ENCODE measurements around the gene SERGEF.

The SERGEF gene

DNA sequence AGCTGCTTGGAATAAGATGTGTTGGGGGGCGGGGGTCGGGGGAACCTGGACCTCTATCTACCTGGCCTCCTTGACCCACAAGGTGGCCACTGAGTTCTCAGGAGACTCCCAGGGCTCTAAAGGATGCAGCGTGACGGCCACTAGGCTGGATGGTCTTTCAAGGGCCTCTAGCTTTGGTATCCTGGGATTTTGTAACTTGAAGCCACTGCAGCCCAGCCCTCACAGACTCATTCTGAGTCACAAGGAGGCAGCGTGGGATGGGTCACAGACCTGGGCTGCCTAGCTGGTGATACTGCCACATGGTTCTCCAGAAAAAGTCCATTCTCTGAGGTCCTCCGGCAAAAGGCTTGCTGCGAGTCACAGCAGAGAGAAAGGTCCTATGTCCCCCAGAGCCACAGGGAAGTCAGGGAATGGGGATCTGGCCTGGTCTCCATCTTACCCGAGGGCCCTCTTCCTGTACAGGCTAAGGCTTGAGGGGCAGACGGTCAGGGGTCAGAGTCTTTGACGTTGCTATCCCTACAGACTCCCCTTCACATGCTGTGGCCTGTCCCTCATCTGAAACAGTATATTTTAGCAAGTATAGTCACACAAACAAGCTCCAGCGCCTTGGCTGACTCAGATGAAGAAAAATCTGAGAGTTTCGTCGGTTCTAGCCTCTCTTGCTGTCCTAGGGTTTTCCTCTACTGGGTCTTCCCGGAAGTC, 225.9 kb downstream of the SERGEF start:
- no peak overlapping the region for H3K27ac ChIP-seq (ENCODE audit: low read depth in 2 of 2, low read length in 2 of 2)
- H3K9ac ChIP-seq (ENCODE audit: low read depth in 1 of 2, low read length in 2 of 2): no peak overlapping the region
- H3K4me1 ChIP-seq (ENCODE audit: control insufficient read depth in 2 of 2, insufficient read depth in 2 of 2, low read length in 2 of 2): no peaks in the 10 kb centered on the region
- H3K27me3 ChIP-seq (ENCODE audit: control insufficient read depth in 2 of 2, insufficient read depth in 2 of 2, low read length in 2 of 2): no peaks in the 10 kb centered on the region
- H3K4me3 ChIP-seq (ENCODE audit: low read length in 2 of 2): no peak overlapping the region
- H3K9me3 ChIP-seq (ENCODE audit: control insufficient read depth in 2 of 2, low read length in 2 of 2): no peaks in the 10 kb centered on the region
- peaks cover 0 to 4% of the 10 kb centered on the region in 2 donors for H3K36me3 ChIP-seq (ENCODE audit: control insufficient read depth in 2 of 2, insufficient read depth in 2 of 2, low read length in 2 of 2)

DNA sequence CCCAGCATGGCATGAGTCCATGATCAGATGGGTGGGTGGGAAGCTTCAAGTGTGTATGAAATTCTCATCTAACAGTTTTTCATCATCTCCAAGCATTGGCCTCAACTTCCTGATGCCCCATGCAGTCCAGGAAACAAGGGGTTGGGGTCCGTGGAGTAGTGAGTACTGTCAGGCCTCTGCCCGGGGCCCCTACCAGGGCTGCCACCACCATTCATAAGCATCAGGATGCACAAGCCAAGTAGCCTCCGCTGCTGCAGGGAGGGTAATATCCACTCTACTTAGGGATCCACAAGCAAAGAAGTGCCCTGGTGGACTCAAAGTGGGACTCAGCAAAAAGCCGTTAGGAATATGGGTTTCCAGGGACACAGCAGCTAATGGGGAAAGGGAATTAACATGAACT, 229.0 kb downstream of the SERGEF start:
- Histone ChIP-seq H3K27ac (ENCODE audit: low read depth in 2 of 2, low read length in 2 of 2) (no peak overlapping the region), H3K36me3 (ENCODE audit: control insufficient read depth in 2 of 2, insufficient read depth in 2 of 2, low read length in 2 of 2) (peaks cover 0 to 4% of the 10 kb centered on the region in 2 donors), H3K9ac (ENCODE audit: low read depth in 1 of 2, low read length in 2 of 2) (no peak overlapping the region), H3K4me1 (ENCODE audit: control insufficient read depth in 2 of 2, insufficient read depth in 2 of 2, low read length in 2 of 2) (no peaks in the 10 kb centered on the region), H3K9me3 (ENCODE audit: control insufficient read depth in 2 of 2, low read length in 2 of 2) (no peaks in the 10 kb centered on the region), H3K4me3 (ENCODE audit: low read length in 2 of 2) (no peak overlapping the region), H3K27me3 (ENCODE audit: control insufficient read depth in 2 of 2, insufficient read depth in 2 of 2, low read length in 2 of 2) (no peaks in the 10 kb centered on the region)

DNA sequence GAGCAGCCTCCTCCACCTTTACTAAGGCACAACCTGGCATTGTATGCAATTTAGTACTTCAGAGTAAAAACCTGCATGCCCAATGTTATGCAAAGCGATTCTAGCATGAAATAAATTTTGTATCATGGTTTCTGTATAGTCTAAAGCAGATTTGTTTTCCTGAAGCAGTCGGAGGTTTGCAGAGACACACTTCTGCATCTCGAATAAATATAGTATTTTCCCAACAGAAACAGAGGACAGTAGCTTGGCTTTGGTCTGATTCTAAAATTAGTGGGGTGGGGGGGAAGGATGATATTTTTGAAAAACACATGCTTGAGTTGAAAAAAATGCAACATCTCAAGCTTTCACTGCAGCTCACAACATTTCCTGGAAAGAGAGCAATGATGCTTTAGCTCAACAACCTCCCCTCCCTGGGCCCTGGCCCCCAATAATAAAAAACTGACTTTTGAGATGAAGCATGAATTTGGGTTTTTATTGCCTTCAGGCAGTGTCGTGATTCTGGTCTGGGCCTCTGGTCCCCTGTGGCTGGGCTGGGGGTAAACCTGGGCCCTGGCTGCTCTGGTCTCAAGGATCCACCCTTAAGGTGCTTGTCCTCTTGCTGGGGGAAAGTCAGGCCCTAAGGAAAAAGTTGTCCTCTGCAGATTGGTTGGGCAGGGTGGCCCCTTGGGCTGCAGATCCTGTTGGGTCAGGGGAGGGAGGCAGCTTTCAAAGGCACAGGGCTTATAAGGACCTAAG, 230.1 kb downstream of the SERGEF start:
- Histone ChIP-seq H3K27ac (ENCODE audit: low read depth in 2 of 2, low read length in 2 of 2) (no peak overlapping the region), H3K9ac (ENCODE audit: low read depth in 1 of 2, low read length in 2 of 2) (no peak overlapping the region), H3K27me3 (ENCODE audit: control insufficient read depth in 2 of 2, insufficient read depth in 2 of 2, low read length in 2 of 2) (no peaks in the 10 kb centered on the region), H3K9me3 (ENCODE audit: control insufficient read depth in 2 of 2, low read length in 2 of 2) (no peaks in the 10 kb centered on the region), H3K4me1 (ENCODE audit: control insufficient read depth in 2 of 2, insufficient read depth in 2 of 2, low read length in 2 of 2) (no peaks in the 10 kb centered on the region), H3K36me3 (ENCODE audit: control insufficient read depth in 2 of 2, insufficient read depth in 2 of 2, low read length in 2 of 2) (peaks cover 0 to 4% of the 10 kb centered on the region in 2 donors), H3K4me3 (ENCODE audit: low read length in 2 of 2) (no peak overlapping the region)

DNA sequence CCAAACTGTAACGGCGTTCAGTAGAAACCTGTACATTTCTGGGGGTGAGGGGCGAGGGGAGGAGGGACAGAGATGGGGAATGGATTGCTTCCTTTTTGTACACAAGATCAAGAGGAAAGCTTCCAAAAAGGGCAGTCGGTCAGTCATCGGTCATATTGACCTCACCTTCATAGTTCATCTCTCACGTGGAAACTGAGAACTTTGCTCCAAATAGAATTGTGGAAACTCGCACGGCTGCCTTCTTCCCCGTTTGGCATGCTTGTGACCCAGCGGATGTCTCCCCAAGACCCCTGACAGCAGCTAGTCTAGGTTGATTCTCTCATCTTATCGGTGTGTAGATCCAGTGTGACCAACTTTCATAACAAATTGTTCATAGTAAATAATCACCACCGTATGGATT, 230.7 kb downstream of the SERGEF start:
- Histone ChIP-seq H3K4me3 (ENCODE audit: low read length in 2 of 2) (no peak overlapping the region), H3K4me1 (ENCODE audit: control insufficient read depth in 2 of 2, insufficient read depth in 2 of 2, low read length in 2 of 2) (no peaks in the 10 kb centered on the region), H3K27ac (ENCODE audit: low read depth in 2 of 2, low read length in 2 of 2) (no peak overlapping the region), H3K36me3 (ENCODE audit: control insufficient read depth in 2 of 2, insufficient read depth in 2 of 2, low read length in 2 of 2) (peaks cover 0 to 1% of the 10 kb centered on the region in 2 donors), H3K27me3 (ENCODE audit: control insufficient read depth in 2 of 2, insufficient read depth in 2 of 2, low read length in 2 of 2) (no peaks in the 10 kb centered on the region), H3K9ac (ENCODE audit: low read depth in 1 of 2, low read length in 2 of 2) (no peak overlapping the region), H3K9me3 (ENCODE audit: control insufficient read depth in 2 of 2, low read length in 2 of 2) (no peaks in the 10 kb centered on the region)

DNA sequence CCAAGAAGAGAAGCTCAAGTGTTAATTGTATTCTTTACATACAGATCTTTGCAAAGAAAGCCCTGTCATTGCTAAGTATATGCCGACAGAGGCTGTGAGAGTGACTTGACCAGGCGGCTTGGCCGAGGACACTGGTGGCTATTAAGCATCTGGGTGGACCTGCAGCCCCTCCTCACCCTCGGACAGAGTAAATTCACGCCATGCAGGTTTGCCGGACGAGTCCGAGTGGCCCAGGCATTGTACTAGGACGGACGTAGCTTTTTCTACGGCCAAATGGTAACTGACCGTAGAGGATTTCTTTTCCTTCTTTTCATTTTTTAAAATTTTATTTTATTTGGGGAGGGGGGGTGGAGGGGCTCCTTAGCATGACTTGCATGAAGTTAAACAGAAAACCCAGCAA, 231.2 kb downstream of the SERGEF start:
- Histone ChIP-seq H3K4me1 (ENCODE audit: control insufficient read depth in 2 of 2, insufficient read depth in 2 of 2, low read length in 2 of 2) (no peaks in the 10 kb centered on the region), H3K4me3 (ENCODE audit: low read length in 2 of 2) (no peak overlapping the region), H3K9me3 (ENCODE audit: control insufficient read depth in 2 of 2, low read length in 2 of 2) (no peaks in the 10 kb centered on the region), H3K27ac (ENCODE audit: low read depth in 2 of 2, low read length in 2 of 2) (no peak overlapping the region), H3K36me3 (ENCODE audit: control insufficient read depth in 2 of 2, insufficient read depth in 2 of 2, low read length in 2 of 2) (no peaks in the 10 kb centered on the region), H3K27me3 (ENCODE audit: control insufficient read depth in 2 of 2, insufficient read depth in 2 of 2, low read length in 2 of 2) (no peaks in the 10 kb centered on the region), H3K9ac (ENCODE audit: low read depth in 1 of 2, low read length in 2 of 2) (no peak overlapping the region)

DNA sequence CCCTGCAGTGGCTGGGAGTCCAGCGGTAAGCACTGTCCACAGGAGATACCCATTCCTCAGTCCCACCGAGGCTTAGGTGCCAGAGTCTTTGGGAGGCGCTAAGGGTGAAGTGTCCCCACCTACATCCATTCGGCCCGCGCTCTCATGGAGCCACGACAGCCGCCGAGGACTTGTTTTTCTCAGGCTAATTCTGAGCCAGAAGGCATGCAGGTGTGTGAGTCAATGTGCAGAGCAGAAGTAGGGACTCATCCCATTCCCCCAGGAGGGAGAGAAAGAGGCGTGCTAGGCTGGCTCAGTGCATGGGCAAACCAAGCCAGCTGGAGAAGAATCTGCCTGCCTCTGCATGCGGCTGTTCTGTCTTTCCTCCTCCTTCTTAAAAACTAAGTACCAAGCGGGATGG, 231.6 kb downstream of the SERGEF start:
- Histone ChIP-seq H3K36me3 (ENCODE audit: control insufficient read depth in 2 of 2, insufficient read depth in 2 of 2, low read length in 2 of 2) (no peaks in the 10 kb centered on the region), H3K27ac (ENCODE audit: low read depth in 2 of 2, low read length in 2 of 2) (no peak overlapping the region), H3K4me3 (ENCODE audit: low read length in 2 of 2) (no peak overlapping the region), H3K9me3 (ENCODE audit: control insufficient read depth in 2 of 2, low read length in 2 of 2) (no peaks in the 10 kb centered on the region), H3K27me3 (ENCODE audit: control insufficient read depth in 2 of 2, insufficient read depth in 2 of 2, low read length in 2 of 2) (no peaks in the 10 kb centered on the region), H3K9ac (ENCODE audit: low read depth in 1 of 2, low read length in 2 of 2) (no peak overlapping the region), H3K4me1 (ENCODE audit: control insufficient read depth in 2 of 2, insufficient read depth in 2 of 2, low read length in 2 of 2) (no peaks in the 10 kb centered on the region)

DNA sequence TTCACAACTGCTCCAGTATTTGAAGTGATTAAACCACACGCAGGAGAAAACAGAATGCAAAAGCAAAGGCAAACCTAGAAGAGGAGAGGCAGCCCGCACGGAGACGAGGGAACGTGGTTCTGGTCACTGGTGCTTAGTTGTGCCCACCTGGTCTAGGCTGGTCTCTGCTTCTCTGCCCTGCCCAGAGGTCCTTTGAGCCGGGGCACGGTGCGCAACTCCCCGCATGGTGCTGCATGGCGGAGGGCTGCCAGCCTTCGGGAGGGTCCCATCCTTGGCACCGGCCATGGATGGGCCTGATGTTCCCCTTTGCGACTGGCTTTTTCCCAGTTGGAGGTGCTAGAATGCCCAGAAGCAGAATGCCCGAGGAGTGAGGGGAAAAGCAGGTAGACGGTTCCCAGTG, 232.2 kb downstream of the SERGEF start:
- no peaks in the 10 kb centered on the region for H3K36me3 ChIP-seq (ENCODE audit: control insufficient read depth in 2 of 2, insufficient read depth in 2 of 2, low read length in 2 of 2)
- H3K9ac ChIP-seq (ENCODE audit: low read depth in 1 of 2, low read length in 2 of 2): no peak overlapping the region
- no peaks in the 10 kb centered on the region for H3K9me3 ChIP-seq (ENCODE audit: control insufficient read depth in 2 of 2, low read length in 2 of 2)
- no peaks in the 10 kb centered on the region for H3K27me3 ChIP-seq (ENCODE audit: control insufficient read depth in 2 of 2, insufficient read depth in 2 of 2, low read length in 2 of 2)
- H3K4me1 ChIP-seq (ENCODE audit: control insufficient read depth in 2 of 2, insufficient read depth in 2 of 2, low read length in 2 of 2): no peaks in the 10 kb centered on the region
- no peak overlapping the region for H3K27ac ChIP-seq (ENCODE audit: low read depth in 2 of 2, low read length in 2 of 2)
- no peak overlapping the region for H3K4me3 ChIP-seq (ENCODE audit: low read length in 2 of 2)

DNA sequence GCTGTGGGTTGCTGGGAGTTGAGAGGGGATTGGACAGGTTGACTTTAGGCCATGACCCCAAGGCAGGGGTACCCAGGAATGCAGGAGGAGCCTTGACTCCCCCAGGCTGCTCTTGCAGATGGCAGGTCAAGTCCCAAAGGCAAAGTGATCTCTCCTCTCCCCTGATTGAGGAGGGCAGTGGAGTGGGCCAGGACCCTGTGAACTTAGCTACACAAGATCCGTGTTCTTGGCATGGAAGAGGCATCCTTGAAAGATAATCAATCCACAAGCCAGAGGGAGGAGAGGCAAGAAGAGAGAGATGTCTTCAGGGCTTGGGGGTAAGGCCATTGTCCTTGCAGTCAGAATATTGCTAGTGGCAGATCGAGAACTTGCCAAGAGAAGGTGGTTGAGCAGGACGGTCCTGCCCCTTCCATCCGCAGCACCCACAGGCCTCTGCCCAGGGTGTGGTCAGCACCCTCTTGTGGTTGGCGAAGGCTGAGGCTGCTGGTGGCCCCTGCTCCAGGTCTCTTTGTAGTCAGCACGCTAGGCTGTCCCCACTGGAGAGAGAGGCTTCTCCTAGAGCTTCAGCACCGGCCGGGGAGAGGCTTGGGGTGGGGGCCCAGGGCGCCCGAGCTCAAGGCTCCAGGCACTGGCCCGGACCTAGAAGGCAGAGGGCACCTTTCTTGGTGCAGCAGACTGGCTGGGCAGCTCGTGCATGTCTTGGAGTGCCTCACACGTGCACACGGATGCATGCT, 232.8 kb downstream of the SERGEF start:
- Histone ChIP-seq H3K27me3 (ENCODE audit: control insufficient read depth in 2 of 2, insufficient read depth in 2 of 2, low read length in 2 of 2) (no peaks in the 10 kb centered on the region), H3K4me3 (ENCODE audit: low read length in 2 of 2) (no peak overlapping the region), H3K36me3 (ENCODE audit: control insufficient read depth in 2 of 2, insufficient read depth in 2 of 2, low read length in 2 of 2) (no peaks in the 10 kb centered on the region), H3K27ac (ENCODE audit: low read depth in 2 of 2, low read length in 2 of 2) (no peak overlapping the region), H3K9me3 (ENCODE audit: control insufficient read depth in 2 of 2, low read length in 2 of 2) (no peaks in the 10 kb centered on the region), H3K4me1 (ENCODE audit: control insufficient read depth in 2 of 2, insufficient read depth in 2 of 2, low read length in 2 of 2) (no peaks in the 10 kb centered on the region), H3K9ac (ENCODE audit: low read depth in 1 of 2, low read length in 2 of 2) (no peak overlapping the region)

DNA sequence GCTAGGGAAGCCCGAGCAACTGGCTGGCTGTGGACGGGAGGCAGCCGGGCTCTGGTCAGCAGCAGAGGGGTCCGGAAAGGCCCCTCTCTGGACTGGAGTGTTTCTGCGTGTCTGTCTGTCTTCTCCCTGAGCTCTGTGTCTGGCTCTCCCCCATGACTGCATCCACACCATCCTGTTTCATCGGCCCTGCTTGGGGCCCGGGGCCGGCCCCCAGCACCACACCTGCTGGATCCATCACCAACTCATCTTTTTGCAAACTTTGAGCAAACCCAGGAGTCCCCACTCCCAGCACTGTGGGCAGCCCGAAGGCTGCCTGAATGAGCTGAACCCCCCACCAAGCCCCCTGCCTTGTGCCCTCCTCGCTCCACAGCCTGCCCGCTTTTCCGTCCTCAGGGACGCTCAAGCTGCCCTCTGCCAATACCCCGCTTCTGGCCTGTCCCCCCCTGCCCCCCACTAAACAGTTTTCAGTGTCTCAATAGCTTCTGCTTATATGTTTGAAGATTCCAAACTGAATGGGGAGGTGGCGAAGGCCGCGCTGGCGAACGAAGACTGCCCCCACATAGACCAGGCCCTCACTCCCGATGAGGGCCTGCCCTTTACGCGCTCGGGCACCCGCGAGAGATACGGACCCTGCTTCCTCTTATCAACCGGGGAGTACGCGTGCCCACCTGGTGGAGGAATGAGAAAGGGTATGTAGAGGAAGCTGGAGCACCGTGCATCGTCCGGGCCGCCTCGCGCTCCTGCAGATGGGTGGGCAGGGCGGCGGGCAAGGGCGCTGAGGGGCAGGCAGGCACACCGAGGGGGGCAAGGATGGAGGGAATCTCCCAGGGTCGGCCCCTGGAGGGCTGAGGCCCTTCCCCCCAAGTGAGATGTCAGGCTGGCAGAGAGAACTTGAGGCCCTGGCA, 233.6 kb downstream of the SERGEF start:
- Histone ChIP-seq H3K27ac (ENCODE audit: low read depth in 2 of 2, low read length in 2 of 2) (no peak overlapping the region), H3K4me3 (ENCODE audit: low read length in 2 of 2) (no peak overlapping the region), H3K36me3 (ENCODE audit: control insufficient read depth in 2 of 2, insufficient read depth in 2 of 2, low read length in 2 of 2) (no peaks in the 10 kb centered on the region), H3K9me3 (ENCODE audit: control insufficient read depth in 2 of 2, low read length in 2 of 2) (no peaks in the 10 kb centered on the region), H3K4me1 (ENCODE audit: control insufficient read depth in 2 of 2, insufficient read depth in 2 of 2, low read length in 2 of 2) (no peaks in the 10 kb centered on the region), H3K9ac (ENCODE audit: low read depth in 1 of 2, low read length in 2 of 2) (no peak overlapping the region), H3K27me3 (ENCODE audit: control insufficient read depth in 2 of 2, insufficient read depth in 2 of 2, low read length in 2 of 2) (no peaks in the 10 kb centered on the region)
